Measurements from ENCODE around the gene PCDHA9. TPM values are rescaled to one million over a fixed set of nuclear protein-coding genes. Genes with fewer than 3 reads are reported as not detected.
"Not testable (repeated sequence)": the region's sequence is repeated elsewhere in the genome, so short reads cannot be mapped to it uniquely, and the experiment has no call there.

The PCDHA9 gene
- total RNA-seq, 1 donor from 2014 or later: 0.32 TPM

GRCh38 chr5:140828362-140828737, 19.8 kb upstream of the PCDHA9 start:
- Histone ChIP-seq H3K36me3 (no peaks in the 10 kb centered on the region), H3K4me3 (no peak overlapping the region), H3K27ac (no peak overlapping the region), H3K27me3 (ENCODE audit: low read depth) (peaks cover 28% of the 10 kb centered on the region), H3K9me3 (peaks cover 19% of the 10 kb centered on the region), H3K4me1 (no peaks in the 10 kb centered on the region)
- no peak for ATAC-seq
- intact Hi-C loops (cut with DNase I): no loop called here
- no peak for TF ChIP-seq CTCF (IDR thresholded peaks at IDR 0.05)
- DNase-seq: no peak

- H3K36me3 ChIP-seq; H3K4me3 ChIP-seq; DNase-seq; H3K4me1 ChIP-seq; H3K27ac ChIP-seq; ATAC-seq; intact Hi-C loops (cut with DNase I): not testable (repeated sequence)
- peaks cover 32% of the 10 kb centered on the region for H3K27me3 ChIP-seq (ENCODE audit: low read depth)
- peaks cover 21% of the 10 kb centered on the region for H3K9me3 ChIP-seq
Observed at GRCh38 chr5:140829511-140830501, 18.4 kb upstream of the PCDHA9 start.

GRCh38 chr5:140833993-140834392, 14.2 kb upstream of the PCDHA9 start, which contains the start of gene PCDHA7:
Gene PCDHA7 (plus strand): TSS chr5:140834269. CDS start chr5:140834384, 115 bp downstream.
- Histone ChIP-seq H3K4me3 (peak within 1 kb of the TSS; percentile 28), H3K27ac (no peak within 1 kb of the TSS), H3K4me1 (no peaks in the 10 kb centered on the region), H3K9me3 (peaks cover 20% of the 10 kb centered on the region), H3K36me3 (no peaks in the 10 kb centered on the region), H3K27me3 (ENCODE audit: low read depth) (peaks cover 28% of the 10 kb centered on the region)
- TF ChIP-seq CTCF (IDR thresholded peaks at IDR 0.05): no peak
- DNase-seq: no peak
- intact Hi-C loops (cut with DNase I): no loop called here
- ATAC-seq: no peak

- Histone ChIP-seq H3K27me3 (ENCODE audit: low read depth) (peaks cover 27% of the 10 kb centered on the region), H3K9me3 (peaks cover 15% of the 10 kb centered on the region), H3K4me3 (peak overlapping the region; percentile 28)
- intact Hi-C loops (cut with DNase I); H3K4me1 ChIP-seq; H3K36me3 ChIP-seq; DNase-seq; H3K27ac ChIP-seq; ATAC-seq: not testable (repeated sequence)
Observed at GRCh38 chr5:140834439-140835008, 13.7 kb upstream of the PCDHA9 start.

GRCh38 chr5:140835622-140836510, 12.3 kb upstream of the PCDHA9 start:
- no peak for ATAC-seq
- no peak overlapping the region for H3K4me3 ChIP-seq
- H3K9me3 ChIP-seq: peaks cover 8% of the 10 kb centered on the region
- H3K27ac ChIP-seq: no peak overlapping the region
- H3K36me3 ChIP-seq: no peaks in the 10 kb centered on the region
- no peak for DNase-seq
- peaks cover 23% of the 10 kb centered on the region for H3K27me3 ChIP-seq (ENCODE audit: low read depth)
- H3K4me1 ChIP-seq: no peaks in the 10 kb centered on the region
- no peak for TF ChIP-seq CTCF (IDR thresholded peaks at IDR 0.05)
- intact Hi-C loops (cut with DNase I): no loop called here

Data from lower lobe of right lung (tissue), 2 donors.